Keratinocyte (primary cell): Measurements from ENCODE around the gene ATCAY. TPM values are rescaled to one million over a fixed set of nuclear protein-coding genes. Genes with fewer than 3 reads are reported as not detected.

ENCODE experiments used
- DNase-seq: peaks from one replicate; pipeline ENCODE4 v3.0.0-alpha.2; 2011; ENCODE audit warnings: low read depth, missing footprints, low spot score
- FAIRE-seq: peaks from 2 replicates; lab custom pipeline; 2011; peaks lifted over from hg19 to GRCh38; lab: Jason Lieb, UNC
- H2AFZ ChIP-seq: 2 replicates; pipeline ENCODE4 v1.6.0; 2012; ENCODE audit warnings: low read length, control low read depth, inconsistent platforms; ENCODE audit not compliant: control insufficient read depth
- H3K27ac ChIP-seq: 2 replicates; pipeline ENCODE4 v1.5.1; 2011; ENCODE audit warnings: low read length; ENCODE audit not compliant: control insufficient read depth, insufficient read depth
- H3K27me3 ChIP-seq: 3 replicates; pipeline ENCODE4 v1.6.0; 2011; ENCODE audit warnings: low read length; ENCODE audit not compliant: control insufficient read depth, insufficient read depth; ENCODE audit errors: extremely low read depth
- H3K36me3 ChIP-seq, 2 experiments: 2 replicates in 1 of 2; 3 replicates in 1 of 2; pipeline ENCODE4 v1.5.1; 2011; ENCODE audit warnings: low read length in 2 of 2, mild to moderate bottlenecking in 1 of 2; ENCODE audit not compliant: control insufficient read depth in 2 of 2, insufficient read depth in 2 of 2; ENCODE audit errors: extremely low read depth in 1 of 2
- H3K4me1 ChIP-seq: 3 replicates; pipeline ENCODE4 v1.5.1; 2011; ENCODE audit warnings: low read length; ENCODE audit not compliant: control insufficient read depth, insufficient read depth; ENCODE audit errors: extremely low read depth
- H3K4me2 ChIP-seq: 3 replicates; pipeline ENCODE4 v1.6.0; 2011; ENCODE audit warnings: low read depth, low read length; ENCODE audit not compliant: control insufficient read depth, insufficient read depth; ENCODE audit errors: extremely low read depth
- H3K4me3 ChIP-seq, 3 experiments: fragments of 200-600 bp in 1 of 3; sonication (generic) in 1 of 3; 2 replicates in 2 of 3; 3 replicates in 1 of 3; pipeline ENCODE4 v1.5.1; 2011 to 2016; ENCODE audit warnings: low read length in 3 of 3, mild to moderate bottlenecking in 3 of 3, control low read depth in 2 of 3, inconsistent platforms in 1 of 3, low read depth in 1 of 3, mixed read lengths in 1 of 3, mixed run types in 1 of 3, moderate library complexity in 1 of 3; ENCODE audit not compliant: control insufficient read depth in 2 of 3, insufficient read depth in 2 of 3; ENCODE audit errors: extremely low read depth in 1 of 3
- H3K79me2 ChIP-seq: 2 replicates; pipeline ENCODE4 v1.6.0; 2012; ENCODE audit warnings: low read length; ENCODE audit not compliant: control insufficient read depth, insufficient read depth
- H3K9ac ChIP-seq: 3 replicates; pipeline ENCODE4 v1.6.0; 2011; ENCODE audit warnings: low read length; ENCODE audit not compliant: control insufficient read depth, insufficient read depth; ENCODE audit errors: extremely low read depth
- H3K9me1 ChIP-seq: 3 replicates; pipeline ENCODE4 v1.6.0; 2011; ENCODE audit warnings: low read length; ENCODE audit not compliant: control insufficient read depth, insufficient read depth; ENCODE audit errors: extremely low read depth
- H3K9me3 ChIP-seq: 2 replicates; pipeline ENCODE4 v1.5.1; 2012; ENCODE audit warnings: low read depth, low read length; ENCODE audit not compliant: control insufficient read depth
- H4K20me1 ChIP-seq: 3 replicates; pipeline ENCODE4 v1.6.0; 2011; ENCODE audit warnings: low read length; ENCODE audit not compliant: control insufficient read depth, insufficient read depth; ENCODE audit errors: extremely low read depth
- EZH2 ChIP-seq: IDR thresholded peaks from one replicate; pipeline ENCODE4 v1.6.1; 2012; ENCODE audit warnings: inconsistent platforms, mild to moderate bottlenecking, low read length, moderate library complexity
- dilution Hi-C: fragments of 300-500 bp; cut with MboI; formaldehyde crosslinking; loops from one replicate; pipeline ENCODE4 v1.7.0; 2020; ENCODE audit warnings: low sequenced_read_pairs; ENCODE audit not compliant: extremely low pct_ligation_motif_present
- polyA plus RNA-seq, 5 experiments: library from polyadenylated mRNA; depleted of rRNA in 3 of 5; stranded (reverse) in 3 of 5; stranded (forward) in 1 of 5; unstranded in 1 of 5; fragments of >200 nt; gene quantifications; 1 replicate in 1 of 5; 2 replicates in 3 of 5; 3 replicates in 1 of 5; pipeline versions ENCODE4 v1.2.1 to v1.2.3, GENCODE V29; 2011 to 2012; ENCODE audit warnings: missing spikeins in 2 of 5, low read depth in 1 of 5, low replicate concordance in 1 of 5
- TF ChIP-seq, protein P1 (sequence below), 3 experiments: IDR thresholded peaks in 1 of 3; conservative IDR thresholded peaks in 1 of 3; optimal IDR thresholded peaks in 1 of 3; 2 replicates in 2 of 3; 3 replicates in 1 of 3; pipeline versions ENCODE3 to v1.5.1; 2011; ENCODE audit warnings: low read length in 3 of 3, mild to moderate bottlenecking in 3 of 3, moderate library complexity in 2 of 3, control low read depth in 1 of 3, inconsistent platforms in 1 of 3; ENCODE audit not compliant: insufficient read depth in 2 of 3; ENCODE audit errors: extremely low read depth in 1 of 3

The ATCAY gene
- polyA plus RNA-seq, 1 donor (not counting 4 experiments of a cell fraction or from before 2014, with no cell fraction given): not detected

DNA sequence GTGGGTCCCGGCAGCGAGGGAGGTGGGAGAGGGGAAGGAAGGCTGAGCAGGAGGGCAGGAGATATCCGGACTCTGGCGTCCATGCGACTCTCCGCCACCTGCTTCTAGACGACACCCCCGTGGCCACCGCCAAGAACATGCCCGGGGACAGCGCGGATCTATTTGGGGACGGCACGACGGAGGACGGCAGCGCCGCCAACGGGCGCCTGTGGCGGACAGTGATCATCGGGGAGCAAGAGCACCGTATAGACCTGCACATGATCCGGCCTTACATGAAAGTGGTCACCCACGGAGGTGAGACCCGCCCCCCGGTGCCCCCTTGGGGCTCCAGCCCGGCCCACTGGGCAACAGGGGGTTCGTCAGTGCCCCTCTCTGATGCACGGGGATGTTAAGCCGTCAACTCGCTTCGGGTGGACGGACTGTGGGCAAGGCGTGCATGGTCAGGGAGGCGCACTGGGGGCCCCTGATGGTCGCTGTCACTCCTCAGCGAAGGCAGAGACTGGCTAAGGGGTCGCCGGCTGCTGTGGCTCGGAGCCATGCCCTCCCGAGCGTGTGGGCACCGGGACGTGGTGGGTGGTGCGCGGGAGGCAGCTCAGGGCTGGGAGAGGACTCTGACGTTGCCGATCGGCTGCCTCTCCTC lies 27.3 kb downstream of the ATCAY start:
- TF ChIP-seq, protein P1, sequence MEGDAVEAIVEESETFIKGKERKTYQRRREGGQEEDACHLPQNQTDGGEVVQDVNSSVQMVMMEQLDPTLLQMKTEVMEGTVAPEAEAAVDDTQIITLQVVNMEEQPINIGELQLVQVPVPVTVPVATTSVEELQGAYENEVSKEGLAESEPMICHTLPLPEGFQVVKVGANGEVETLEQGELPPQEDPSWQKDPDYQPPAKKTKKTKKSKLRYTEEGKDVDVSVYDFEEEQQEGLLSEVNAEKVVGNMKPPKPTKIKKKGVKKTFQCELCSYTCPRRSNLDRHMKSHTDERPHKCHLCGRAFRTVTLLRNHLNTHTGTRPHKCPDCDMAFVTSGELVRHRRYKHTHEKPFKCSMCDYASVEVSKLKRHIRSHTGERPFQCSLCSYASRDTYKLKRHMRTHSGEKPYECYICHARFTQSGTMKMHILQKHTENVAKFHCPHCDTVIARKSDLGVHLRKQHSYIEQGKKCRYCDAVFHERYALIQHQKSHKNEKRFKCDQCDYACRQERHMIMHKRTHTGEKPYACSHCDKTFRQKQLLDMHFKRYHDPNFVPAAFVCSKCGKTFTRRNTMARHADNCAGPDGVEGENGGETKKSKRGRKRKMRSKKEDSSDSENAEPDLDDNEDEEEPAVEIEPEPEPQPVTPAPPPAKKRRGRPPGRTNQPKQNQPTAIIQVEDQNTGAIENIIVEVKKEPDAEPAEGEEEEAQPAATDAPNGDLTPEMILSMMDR (optimal IDR thresholded peaks at IDR 0.05 in 1 of 3, IDR thresholded peaks at IDR 0.05 in 1 of 3, conservative IDR thresholded peaks at IDR 0.05 in 1 of 3; ENCODE audit: extremely low read depth in 1 of 3, insufficient read depth in 2 of 3, low read length in 3 of 3): no peak
- no peak for TF ChIP-seq EZH2
- no peak for DNase-seq
- peaks cover 2% of the 10 kb centered on the region for H3K27me3 ChIP-seq
- H4K20me1 ChIP-seq: no peaks in the 10 kb centered on the region
- dilution Hi-C loops: no loop called here
- no peak overlapping the region for H3K27ac ChIP-seq
- no peak overlapping the region for H3K4me3 ChIP-seq
- no peak overlapping the region for H3K4me2 ChIP-seq
- peaks cover 5% of the 10 kb centered on the region for H3K9me3 ChIP-seq
- H3K4me1 ChIP-seq: no peaks in the 10 kb centered on the region
- H3K79me2 ChIP-seq: no peaks in the 10 kb centered on the region
- H3K36me3 ChIP-seq: no peaks in the 10 kb centered on the region
- FAIRE-seq: no peak
- no peaks in the 10 kb centered on the region for H3K9me1 ChIP-seq
- H3K9ac ChIP-seq: no peak overlapping the region
- no peak overlapping the region for H2AFZ ChIP-seq

DNA sequence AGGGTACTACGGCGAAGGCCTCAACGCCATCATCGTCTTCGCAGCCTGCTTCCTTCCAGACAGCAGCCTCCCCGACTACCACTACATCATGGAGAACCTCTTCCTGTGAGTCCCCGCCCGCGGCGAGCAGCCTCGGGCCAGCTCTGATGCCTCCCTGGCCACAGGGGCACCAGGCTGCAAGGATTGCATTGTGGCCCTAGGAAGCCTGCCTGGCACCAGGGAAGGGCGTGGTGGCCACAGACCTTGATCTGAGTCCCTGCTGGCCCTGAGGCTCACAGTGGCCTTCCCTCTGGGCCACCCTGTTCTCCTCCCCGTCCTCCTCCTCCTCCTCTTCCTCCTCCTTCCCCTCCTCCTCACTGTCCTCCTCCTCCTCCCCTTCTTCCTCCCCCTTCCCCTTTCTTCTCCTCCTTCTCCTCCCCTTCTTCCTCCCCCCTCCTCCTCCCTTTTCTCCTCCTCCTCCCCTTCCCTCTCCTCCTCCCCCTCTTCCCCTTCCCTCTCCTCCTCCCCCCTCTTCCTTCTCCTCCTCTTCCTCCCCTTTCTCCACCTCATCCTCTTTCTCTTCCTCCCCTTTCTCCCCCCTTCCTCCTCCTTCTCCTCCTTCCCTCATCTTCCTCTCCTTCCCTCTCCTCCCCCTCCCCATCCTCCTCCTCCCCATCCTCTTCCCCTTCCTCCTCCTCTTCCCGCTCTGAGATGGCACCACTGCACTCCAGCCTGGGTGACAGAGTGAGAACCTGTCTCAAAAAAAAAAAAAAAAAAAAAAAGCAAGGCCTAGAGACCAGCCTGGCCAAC lies 28.0 kb downstream of the ATCAY start:
- Histone ChIP-seq H3K9ac (no peak overlapping the region), H3K4me1 (no peaks in the 10 kb centered on the region), H3K27me3 (no peaks in the 10 kb centered on the region), H3K4me3 (no peak overlapping the region), H3K9me1 (no peaks in the 10 kb centered on the region), H3K27ac (no peak overlapping the region), H2AFZ (no peak overlapping the region), H4K20me1 (no peaks in the 10 kb centered on the region), H3K9me3 (peaks cover 5% of the 10 kb centered on the region), H3K79me2 (no peaks in the 10 kb centered on the region), H3K4me2 (no peak overlapping the region), H3K36me3 (no peaks in the 10 kb centered on the region)
- FAIRE-seq (no peak), DNase-seq (no peak)
- no peak for TF ChIP-seq EZH2
- TF ChIP-seq, protein P1 (optimal IDR thresholded peaks at IDR 0.05 in 1 of 3, IDR thresholded peaks at IDR 0.05 in 1 of 3, conservative IDR thresholded peaks at IDR 0.05 in 1 of 3; ENCODE audit: extremely low read depth in 1 of 3, insufficient read depth in 2 of 3, low read length in 3 of 3): no peak
- dilution Hi-C loops: no loop called here
